Mesendoderm (in vitro differentiated cells): ENCODE results near the gene TMEM60.

Source experiments
- DNase-seq: peaks from one replicate; pipeline ENCODE4 v3.0.0; 2013
- H2AK5ac ChIP-seq: 2 replicates; pipeline ENCODE4 v1.6.1; 2013; ENCODE audit warnings: low read length, inconsistent platforms
- H2BK120ac ChIP-seq: 2 replicates; pipeline ENCODE4 v1.6.1; 2013; ENCODE audit warnings: low read depth, mild to moderate bottlenecking, low read length, moderate library complexity, mixed read lengths
- H2BK15ac ChIP-seq: replicated peaks from 2 replicates; pipeline ENCODE4 v1.6.1; 2013; ENCODE audit warnings: low read depth, mild to moderate bottlenecking, moderate library complexity
- H2BK5ac ChIP-seq: 2 replicates; pipeline ENCODE4 v1.6.1; 2013; ENCODE audit warnings: low read length, inconsistent platforms
- H3K18ac ChIP-seq: 2 replicates; pipeline ENCODE4 v1.6.1; 2013; ENCODE audit warnings: mild to moderate bottlenecking, low read length, mixed read lengths
- H3K23ac ChIP-seq: one replicate; pipeline ENCODE4 v1.6.1; 2013; ENCODE audit warnings: low read length
- H3K27ac ChIP-seq: 2 replicates; pipeline ENCODE4 v1.5.1; 2013; ENCODE audit warnings: low read depth, mild to moderate bottlenecking, inconsistent platforms, low read length, moderate library complexity
- H3K27me3 ChIP-seq: 2 replicates; pipeline ENCODE4 v1.6.1; 2013; ENCODE audit warnings: low read length, control low read depth, mild to moderate bottlenecking, inconsistent platforms; ENCODE audit not compliant: insufficient read depth, poor library complexity
- H3K36me3 ChIP-seq: 2 replicates; pipeline ENCODE4 v1.6.1; 2013; ENCODE audit warnings: low read length, inconsistent platforms; ENCODE audit not compliant: control insufficient read depth, insufficient read depth
- H3K4ac ChIP-seq: one replicate; pipeline ENCODE4 v1.6.1; 2013; ENCODE audit warnings: low read depth, mild to moderate bottlenecking, low read length, moderate library complexity
- H3K4me1 ChIP-seq: 2 replicates; pipeline ENCODE4 v1.6.1; 2013; ENCODE audit warnings: low read depth, low read length, inconsistent platforms; ENCODE audit not compliant: control insufficient read depth
- H3K4me2 ChIP-seq: 2 replicates; pipeline ENCODE4 v1.6.1; 2013; ENCODE audit warnings: low read length
- H3K4me3 ChIP-seq: 2 replicates; pipeline ENCODE4 v1.5.1; 2013; ENCODE audit warnings: mild to moderate bottlenecking, low read length
- H3K56ac ChIP-seq: one replicate; pipeline ENCODE4 v1.6.1; 2013; ENCODE audit warnings: low read length
- H3K79me1 ChIP-seq: 2 replicates; pipeline ENCODE4 v1.6.1; 2013; ENCODE audit warnings: low read length, inconsistent platforms
- H3K79me2 ChIP-seq: 2 replicates; pipeline ENCODE4 v1.6.1; 2013; ENCODE audit warnings: mild to moderate bottlenecking, low read length; ENCODE audit not compliant: control insufficient read depth, insufficient read depth
- H3K9ac ChIP-seq: 2 replicates; pipeline ENCODE4 v1.6.1; 2013; ENCODE audit warnings: low read length, inconsistent platforms
- H4K5ac ChIP-seq: one replicate; pipeline ENCODE4 v1.6.1; 2013; ENCODE audit warnings: low read length
- H4K8ac ChIP-seq: one replicate; pipeline ENCODE4 v1.6.1; 2013; ENCODE audit warnings: low read depth, mild to moderate bottlenecking, control low read depth, low read length, moderate library complexity
- WGBS: extraction: QIAGEN DNeasy Blood & Tissue Kit; methylation state at CpG from one replicate; pipeline ENCODE4 v1.1.7; 2013; ENCODE audit warnings: low lambda C conversion rate, missing lambda C conversion rate; ENCODE audit not compliant: insufficient coverage; ENCODE audit errors: extremely low coverage; 5-methylcytosine and 5-hydroxymethylcytosine counted together

The TMEM60 gene

GRCh38 chr7:77766801-77767605 lies 31.2 kb downstream of the TMEM60 start:
- H3K4me2 ChIP-seq, result no peak overlapping the region
- H4K5ac ChIP-seq, result no peak overlapping the region
- H2BK120ac ChIP-seq, result no peak overlapping the region
- H2AK5ac ChIP-seq, result no peak overlapping the region
- H3K56ac ChIP-seq, result no peak overlapping the region
- no peak overlapping the region for H3K18ac ChIP-seq
- no peak overlapping the region for H3K9ac ChIP-seq
- no peak for DNase-seq
- peaks cover 3% of the 10 kb centered on the region for H3K79me1 ChIP-seq
- H3K27me3 ChIP-seq, result no peaks in the 10 kb centered on the region
- WGBS, result no CpG with 5 or more reads among the region's 6 CpGs
- no peak overlapping the region for H3K4me3 ChIP-seq
- no peak overlapping the region for H2BK15ac ChIP-seq
- H3K4ac ChIP-seq, result no peak overlapping the region
- no peak overlapping the region for H3K23ac ChIP-seq
- no peaks in the 10 kb centered on the region for H3K36me3 ChIP-seq
- no peak overlapping the region for H4K8ac ChIP-seq
- H3K4me1 ChIP-seq, result no peaks in the 10 kb centered on the region
- no peak overlapping the region for H2BK5ac ChIP-seq
- H3K27ac ChIP-seq, result no peak overlapping the region
- peaks cover 7% of the 10 kb centered on the region for H3K79me2 ChIP-seq

GRCh38 chr7:77765906-77766800 lies 32.1 kb downstream of the TMEM60 start:
- Histone ChIP-seq H2BK15ac (no peak overlapping the region), H3K36me3 (no peaks in the 10 kb centered on the region), H2AK5ac (no peak overlapping the region), H3K18ac (no peak overlapping the region), H3K23ac (no peak overlapping the region), H3K27me3 (no peaks in the 10 kb centered on the region), H3K9ac (no peak overlapping the region), H3K4me3 (no peak overlapping the region), H3K4me2 (no peak overlapping the region), H2BK120ac (no peak overlapping the region), H3K27ac (no peak overlapping the region), H4K8ac (no peak overlapping the region), H3K4ac (no peak overlapping the region), H3K56ac (no peak overlapping the region), H4K5ac (no peak overlapping the region), H3K79me1 (peaks cover 3% of the 10 kb centered on the region), H3K79me2 (peaks cover 7% of the 10 kb centered on the region), H2BK5ac (no peak overlapping the region), H3K4me1 (no peaks in the 10 kb centered on the region)
- DNase-seq, result peak; percentile 38
- no CpG with 5 or more reads among the region's 4 CpGs for WGBS

GRCh38 chr7:77765481-77765880 lies 32.8 kb downstream of the TMEM60 start:
- Histone ChIP-seq H3K4me3 (no peak overlapping the region), H3K4me1 (no peaks in the 10 kb centered on the region), H3K79me2 (peaks cover 7% of the 10 kb centered on the region), H2AK5ac (no peak overlapping the region), H3K36me3 (no peaks in the 10 kb centered on the region), H3K4me2 (no peak overlapping the region), H3K56ac (no peak overlapping the region), H3K27ac (no peak overlapping the region), H3K23ac (no peak overlapping the region), H3K4ac (no peak overlapping the region), H4K8ac (no peak overlapping the region), H3K18ac (no peak overlapping the region), H4K5ac (no peak overlapping the region), H3K79me1 (peaks cover 3% of the 10 kb centered on the region), H2BK120ac (no peak overlapping the region), H2BK5ac (no peak overlapping the region), H2BK15ac (no peak overlapping the region), H3K9ac (no peak overlapping the region), H3K27me3 (no peaks in the 10 kb centered on the region)
- no peak for DNase-seq
- no CpG with 5 or more reads among the region's 3 CpGs for WGBS

- Histone ChIP-seq H3K56ac (no peak overlapping the region), H3K79me2 (peaks cover 9% of the 10 kb centered on the region), H3K4ac (no peak overlapping the region), H4K5ac (no peak overlapping the region), H3K36me3 (no peaks in the 10 kb centered on the region), H2BK120ac (no peak overlapping the region), H3K79me1 (peaks cover 5% of the 10 kb centered on the region), H2BK5ac (no peak overlapping the region), H3K27me3 (no peaks in the 10 kb centered on the region), H2AK5ac (no peak overlapping the region), H3K4me2 (no peak overlapping the region), H3K18ac (no peak overlapping the region), H3K27ac (no peak overlapping the region), H2BK15ac (no peak overlapping the region), H3K4me1 (no peaks in the 10 kb centered on the region), H4K8ac (no peak overlapping the region), H3K9ac (no peak overlapping the region), H3K23ac (no peak overlapping the region), H3K4me3 (no peak overlapping the region)
- no peak for DNase-seq
- 100% methylated on average over 1 of the region's 10 CpGs for WGBS
Measured at GRCh38 chr7:77760809-77761453, 37.3 kb downstream of the TMEM60 start.

GRCh38 chr7:77759294-77759889 lies 38.8 kb downstream of the TMEM60 start:
- Histone ChIP-seq H3K79me2 (peaks cover 9% of the 10 kb centered on the region), H2AK5ac (no peak overlapping the region), H3K9ac (no peak overlapping the region), H4K8ac (no peak overlapping the region), H3K4me1 (no peaks in the 10 kb centered on the region), H3K27me3 (no peaks in the 10 kb centered on the region), H3K23ac (no peak overlapping the region), H3K4ac (no peak overlapping the region), H4K5ac (no peak overlapping the region), H3K4me2 (no peak overlapping the region), H3K18ac (no peak overlapping the region), H3K36me3 (no peaks in the 10 kb centered on the region), H2BK15ac (no peak overlapping the region), H3K4me3 (no peak overlapping the region), H2BK5ac (no peak overlapping the region), H3K56ac (no peak overlapping the region), H2BK120ac (no peak overlapping the region), H3K27ac (no peak overlapping the region), H3K79me1 (peaks cover 5% of the 10 kb centered on the region)
- WGBS, result no CpG with 5 or more reads among the region's 3 CpGs
- peak; percentile 68 for DNase-seq
